Caco-2 (cell line): ENCODE measurements around the gene IL1F10. TPM values are rescaled to one million over a fixed set of nuclear protein-coding genes. Genes with fewer than 3 reads are reported as not detected.
A peak's percentile ranks its signal among the peaks of the same experiment; 100 is the strongest.

Experiments
- BruUV-seq: library from RNA; stranded (reverse); fragments of 400-500 nt; replicated peaks from 2 replicates; lab custom pipeline; 2021; lab: Mats Ljungman, UMichigan
- CTCF ChIA-PET: fragments of 300-600 bp; sonication (Branson Sonifier 250); formaldehyde crosslinking; loops from one replicate; lab custom pipeline; 2022; ENCODE audit warnings: antibody characterized with exemption; lab: Charles Lee
- POLR2A ChIA-PET: fragments of 300-600 bp; sonication (Branson Sonifier 250); formaldehyde crosslinking; loops from one replicate; lab custom pipeline; 2022; ENCODE audit warnings: antibody characterized with exemption; lab: Charles Lee
- DNase-seq, 2 experiments: peaks; one replicate each; pipeline versions ENCODE4 v3.0.0 to v3.0.0-alpha.2; 2020 to 2022
- H3K27me3 ChIP-seq: replicated peaks from 2 replicates; pipeline ENCODE4 v1.6.0; 2011; ENCODE audit warnings: low read length; ENCODE audit not compliant: control insufficient read depth, insufficient read depth
- H3K36me3 ChIP-seq: 2 replicates; pipeline ENCODE4 v1.5.1; 2011; ENCODE audit warnings: low read length; ENCODE audit not compliant: control insufficient read depth, insufficient read depth
- H3K4me1 ChIP-seq: fragments of 250-450 bp; sonication (Bioruptor Pico); 2 replicates; pipeline ENCODE4 v1.5.1; 2020; ENCODE audit warnings: mild to moderate bottlenecking
- H3K4me3 ChIP-seq: 2 replicates; pipeline ENCODE4 v1.5.1; 2011; ENCODE audit warnings: low read depth, mild to moderate bottlenecking, control low read depth, low read length
- H3K9me3 ChIP-seq: fragments of 250-450 bp; sonication (Bioruptor Pico); 2 replicates; pipeline ENCODE4 v1.5.1; 2020; ENCODE audit warnings: mild to moderate bottlenecking, moderate library complexity
- H3K27ac Mint-ChIP-seq: one replicate; pipeline ENCODE4 v1.8.0; 2022; ENCODE audit warnings: mixed read lengths; ENCODE audit not compliant: unreplicated experiment
- H3K27me3 Mint-ChIP-seq: one replicate; pipeline ENCODE4 v1.8.0; 2022; ENCODE audit warnings: mixed read lengths; ENCODE audit not compliant: insufficient read depth, unreplicated experiment
- H3K36me3 Mint-ChIP-seq: one replicate; pipeline ENCODE4 v1.8.0; 2022; ENCODE audit warnings: mild to moderate bottlenecking, mixed read lengths; ENCODE audit not compliant: insufficient read depth, unreplicated experiment
- H3K4me1 Mint-ChIP-seq: one replicate; pipeline ENCODE4 v1.8.0; 2022; ENCODE audit warnings: low read depth, mixed read lengths; ENCODE audit not compliant: unreplicated experiment
- H3K4me3 Mint-ChIP-seq: one replicate; pipeline ENCODE4 v1.8.0; 2022; ENCODE audit warnings: mild to moderate bottlenecking, moderate library complexity, mixed read lengths; ENCODE audit not compliant: unreplicated experiment
- H3K9me3 Mint-ChIP-seq: one replicate; pipeline ENCODE4 v1.8.0; 2022; ENCODE audit warnings: mixed read lengths; ENCODE audit not compliant: unreplicated experiment
- CTCF ChIP-seq, 2 experiments: fragments of 200-600 bp in 1 of 2; IDR thresholded peaks; 1 replicate in 1 of 2; 2 replicates in 1 of 2; pipeline versions ENCODE4 v1.5.1 to v1.8.0; 2011 to 2022; ENCODE audit warnings: antibody characterized with exemption in 1 of 2, control low read depth in 1 of 2, inconsistent platforms in 1 of 2, low read depth in 1 of 2, low read length in 1 of 2, mild to moderate bottlenecking in 1 of 2, moderate library complexity in 1 of 2; ENCODE audit not compliant: insufficient read depth in 1 of 2, severe bottlenecking in 1 of 2, unreplicated experiment in 1 of 2
- intact Hi-C: fragments of 100-400 bp; cut with micrococcal nuclease; formaldehyde crosslinking; loops from one replicate; pipeline ENCODE4 v1.10.0; 2022; ENCODE audit not compliant: unreplicated experiment
- total RNA-seq: library from RNA; stranded (reverse); gene quantifications from 2 replicates; pipeline ENCODE4 v1.2.3, GENCODE V29; 2022

The IL1F10 gene
- total RNA-seq, 1 experiment from 2014 or later, result not detected

GRCh38 chr2:113039719-113040118, 28.1 kb upstream of the IL1F10 start:
- Mint-ChIP-seq H3K27ac (no peak overlapping the region), H3K9me3 (peaks cover 9% of the 10 kb centered on the region), H3K27me3 (peaks cover 7% of the 10 kb centered on the region), H3K4me1 (no peaks in the 10 kb centered on the region), H3K4me3 (no peak overlapping the region), H3K36me3 (no peaks in the 10 kb centered on the region)
- no TSS peak for BruUV-seq
- CTCF ChIA-PET, result no interaction called here
- no peaks in the 10 kb centered on the region for H3K9me3 ChIP-seq
- DNase-seq, result no peak
- POLR2A ChIA-PET, result no interaction called here
- H3K36me3 ChIP-seq, result no peaks in the 10 kb centered on the region
- TF ChIP-seq CTCF (IDR thresholded peaks at IDR 0.05; ENCODE audit: insufficient read depth in 1 of 2, low read depth in 1 of 2, low read length in 1 of 2, severe bottlenecking in 1 of 2, unreplicated experiment in 1 of 2), result no peak
- H3K4me1 ChIP-seq, result no peaks in the 10 kb centered on the region
- H3K4me3 ChIP-seq, result no peak overlapping the region
- intact Hi-C loops, result loop anchor here (1.0 kb wide), 1 partner anchor 12 kb away; no protein-coding TSS in a partner anchor
- no peaks in the 10 kb centered on the region for H3K27me3 ChIP-seq

- no peak overlapping the region for H3K27ac Mint-ChIP-seq
- intact Hi-C loops, result no loop called here
These were observed 25.9 kb upstream of the IL1F10 start for GRCh38 chr2:113041871-113042270.

DNA sequence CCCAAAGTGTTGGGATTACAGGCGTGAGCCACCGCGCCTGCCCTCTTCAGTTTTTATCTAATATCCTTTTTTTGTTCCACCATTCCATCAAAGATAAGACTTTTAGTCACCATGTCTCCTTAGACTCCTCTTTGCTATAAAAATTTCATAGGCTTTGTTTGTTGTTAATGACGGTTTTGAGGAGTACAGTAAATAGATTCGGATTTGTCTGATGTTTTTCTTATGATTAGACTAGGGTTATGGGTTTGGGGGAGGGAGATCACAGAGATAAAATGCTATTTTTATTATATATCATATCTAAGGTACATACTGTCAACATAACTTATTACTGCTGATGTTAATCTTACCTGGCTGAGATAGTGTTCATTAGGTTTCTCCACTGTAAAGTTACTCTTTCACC, 21.3 kb upstream of the IL1F10 start:
- no peaks in the 10 kb centered on the region for H3K36me3 Mint-ChIP-seq
- H3K27me3 Mint-ChIP-seq, result peaks cover 2% of the 10 kb centered on the region
- H3K36me3 ChIP-seq, result no peaks in the 10 kb centered on the region
- H3K4me3 ChIP-seq, result no peak overlapping the region
- H3K27ac Mint-ChIP-seq, result no peak overlapping the region
- ChIA-PET POLR2A (no interaction called here), CTCF (no interaction called here)
- no peak overlapping the region for H3K4me3 Mint-ChIP-seq
- no peaks in the 10 kb centered on the region for H3K4me1 ChIP-seq
- peaks cover 30% of the 10 kb centered on the region for H3K9me3 Mint-ChIP-seq
- H3K27me3 ChIP-seq, result no peaks in the 10 kb centered on the region
- no TSS peak for BruUV-seq
- DNase-seq, result no peak
- peaks cover 5% of the 10 kb centered on the region for H3K4me1 Mint-ChIP-seq
- intact Hi-C loops, result no loop called here
- no peak for TF ChIP-seq CTCF (IDR thresholded peaks at IDR 0.05; ENCODE audit: insufficient read depth in 1 of 2, low read depth in 1 of 2, low read length in 1 of 2, severe bottlenecking in 1 of 2, unreplicated experiment in 1 of 2)
- H3K9me3 ChIP-seq, result no peaks in the 10 kb centered on the region

More at GRCh38 chr2:113041871-113042270, 25.9 kb upstream of the IL1F10 start:
- H3K9me3 Mint-ChIP-seq, result peaks cover 10% of the 10 kb centered on the region
- H3K4me1 Mint-ChIP-seq, result peaks cover 5% of the 10 kb centered on the region
- DNase-seq, result peak; percentile 40 to 41
- H3K27me3 Mint-ChIP-seq, result peaks cover 2% of the 10 kb centered on the region
- no peaks in the 10 kb centered on the region for H3K9me3 ChIP-seq
- H3K4me3 Mint-ChIP-seq, result no peak overlapping the region
- no peaks in the 10 kb centered on the region for H3K36me3 ChIP-seq
- no TSS peak for BruUV-seq
- TF ChIP-seq CTCF (IDR thresholded peaks at IDR 0.05; ENCODE audit: insufficient read depth in 1 of 2, low read depth in 1 of 2, low read length in 1 of 2, severe bottlenecking in 1 of 2, unreplicated experiment in 1 of 2), result peak; percentile 26 to 53
- H3K4me3 ChIP-seq, result no peak overlapping the region
- POLR2A ChIA-PET, result no interaction called here
- H3K4me1 ChIP-seq, result no peaks in the 10 kb centered on the region
- no peaks in the 10 kb centered on the region for H3K36me3 Mint-ChIP-seq
- CTCF ChIA-PET, result no interaction called here
- no peaks in the 10 kb centered on the region for H3K27me3 ChIP-seq
